Effector memory CD8-positive, alpha-beta T cell (primary cell): ENCODE measurements around the gene VTI1A.
A peak's percentile ranks its signal among the peaks of the same experiment; 100 is the strongest.
"Not testable (repeated sequence)": the region's sequence is repeated elsewhere in the genome, so short reads cannot be mapped to it uniquely, and the experiment has no call there.

Experiments
- ATAC-seq: fragments of 150-1000 bp; cut with Tn5 transposase; replicated peaks from 2 replicates; pipeline ENCODE4 v1.10.0; 2021; ENCODE audit warnings: mild to moderate bottlenecking, moderate library complexity
- DNase-seq, 3 experiments: peaks; one replicate each; pipeline ENCODE4 v3.0.0; 2021
- H3K27ac Mint-ChIP-seq, 2 donors: one replicate each; pipeline ENCODE4 v1.8.0; 2022; ENCODE audit warnings: mild to moderate bottlenecking in 2 of 2, mixed read lengths in 2 of 2, moderate library complexity in 2 of 2
- H3K27me3 Mint-ChIP-seq, 2 donors: one replicate each; pipeline ENCODE4 v1.8.0; 2022; ENCODE audit warnings: mixed read lengths in 2 of 2
- H3K36me3 Mint-ChIP-seq: one replicate; pipeline ENCODE4 v1.8.0; 2022; ENCODE audit warnings: mild to moderate bottlenecking, moderate library complexity, mixed read lengths; ENCODE audit not compliant: insufficient read depth
- H3K4me1 Mint-ChIP-seq, 2 donors: one replicate each; pipeline ENCODE4 v1.8.0; 2022; ENCODE audit warnings: low read depth in 2 of 2, mixed read lengths in 2 of 2
- H3K4me3 Mint-ChIP-seq, 2 donors: one replicate each; pipeline ENCODE4 v1.8.0; 2022; ENCODE audit warnings: mild to moderate bottlenecking in 2 of 2, mixed read lengths in 2 of 2, moderate library complexity in 2 of 2
- H3K9me3 Mint-ChIP-seq, 2 donors: one replicate each; pipeline ENCODE4 v1.8.0; 2022; ENCODE audit warnings: mixed read lengths in 2 of 2
- total RNA-seq, 9 experiments: gene quantifications; one replicate each; lab custom pipeline; 2026; lab: John Stamatoyannopoulos, UW

VTI1A gene
- 64.1 to 98.0 (median 69.2) reads per million in 9 experiments for total RNA-seq

DNA sequence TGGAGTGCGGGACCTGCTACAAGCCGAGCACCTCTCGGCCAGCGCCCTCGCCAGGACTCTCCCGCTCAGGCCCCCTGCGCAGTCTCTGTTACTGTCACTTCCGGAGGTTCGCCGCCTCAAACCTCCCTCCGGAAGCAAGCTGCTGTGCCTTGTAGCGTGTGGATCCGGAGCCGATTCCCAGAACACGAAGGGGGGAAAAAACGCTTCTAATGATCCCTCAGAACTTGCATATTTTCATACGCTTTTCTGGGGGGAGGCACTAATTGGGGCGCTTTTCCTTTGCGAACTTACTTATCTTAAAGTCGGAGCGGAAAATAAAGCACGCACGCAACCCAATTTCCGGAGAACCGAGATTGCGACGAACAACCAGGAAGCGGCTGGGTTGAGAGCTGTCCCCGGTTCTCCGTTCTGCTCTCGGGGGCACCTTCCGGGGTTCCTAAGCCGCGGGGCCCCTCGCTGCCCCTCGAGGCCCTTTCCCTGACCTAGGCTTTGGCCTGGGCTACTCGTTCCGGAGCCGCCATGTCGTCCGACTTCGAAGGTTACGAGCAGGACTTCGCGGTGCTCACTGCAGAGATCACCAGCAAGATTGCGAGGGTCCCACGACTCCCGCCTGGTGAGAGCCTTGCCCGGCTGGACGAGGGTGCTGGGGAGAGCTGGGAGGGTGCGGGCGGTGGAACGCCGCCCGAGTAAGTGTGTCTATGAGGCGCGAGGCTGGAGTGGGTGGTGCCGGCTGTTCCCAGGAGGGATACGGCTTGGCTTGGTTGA lies at the start of gene VTI1A, which contains the start of gene ZDHHC6:
Gene VTI1A, plus strand, starts transcription at position 361 of the 765 bp plus-strand sequence. Its CDS starts 159 bp downstream, at position 520.
Gene ZDHHC6, minus strand, starts transcription at position 60 of the 765 bp plus-strand sequence. CDS start 1,478 bp downstream, outside the sequence.
- Mint-ChIP-seq H3K9me3 (no peaks in the 10 kb centered on the region), H3K4me3 (peak within 1 kb of the TSS; percentile 91 to 94), H3K27me3 (no peaks in the 10 kb centered on the region), H3K27ac (peak within 1 kb of the TSS; percentile 96 to 97), H3K4me1 (peaks cover 34 to 58% of the 10 kb centered on the region in 2 donors), H3K36me3 (peaks cover 44% of the 10 kb centered on the region)
- ATAC-seq (peak; percentile 88), DNase-seq (peak; percentile 79 to 85 (median 80))

DNA sequence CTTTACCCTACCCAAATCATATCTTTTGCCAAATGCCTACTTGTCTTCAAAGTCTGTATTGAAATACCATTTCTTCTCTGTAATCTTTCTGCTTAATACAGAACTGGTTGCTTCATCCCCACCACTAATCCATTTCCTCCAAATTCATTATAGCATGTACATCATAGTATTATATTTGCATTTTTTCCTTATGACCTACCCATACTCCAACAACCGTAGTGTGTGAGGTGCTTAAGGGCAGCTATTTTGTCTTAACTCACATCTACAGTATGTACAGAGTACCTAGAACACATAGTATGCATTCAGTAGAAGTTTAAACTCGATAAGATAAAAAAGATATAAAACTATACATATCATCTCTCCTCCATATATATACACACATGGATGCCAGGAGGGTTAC lies 49.4 kb upstream of the VTI1A start:
- peaks cover 10 to 16% of the 10 kb centered on the region in 2 donors for H3K4me1 Mint-ChIP-seq
- no peak overlapping the region for H3K27ac Mint-ChIP-seq
- no peaks in the 10 kb centered on the region for H3K27me3 Mint-ChIP-seq
- H3K4me3 Mint-ChIP-seq = no peak overlapping the region
- DNase-seq = no peak
- H3K9me3 Mint-ChIP-seq = no peaks in the 10 kb centered on the region
- H3K36me3 Mint-ChIP-seq = peaks cover 42% of the 10 kb centered on the region
- no peak for ATAC-seq

DNA sequence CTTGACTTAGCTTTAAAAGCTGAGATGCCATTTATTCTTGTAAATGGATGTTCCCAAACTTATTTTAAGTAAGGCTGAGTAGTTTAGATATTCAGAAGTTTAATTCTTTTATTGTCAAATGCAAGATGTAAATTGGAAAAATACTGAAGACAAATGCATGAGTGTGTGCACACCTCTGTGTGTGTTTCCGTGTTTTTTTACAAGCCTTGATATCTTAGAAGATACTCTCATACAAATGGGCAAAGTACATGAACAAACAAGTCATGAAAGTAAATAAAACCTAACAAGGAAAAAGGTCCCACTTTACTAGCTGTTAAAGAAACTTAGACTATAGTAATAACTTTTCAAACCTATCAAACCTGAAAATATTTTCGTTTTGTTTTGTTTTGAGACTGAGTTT lies 44.1 kb upstream of the VTI1A start:
- Mint-ChIP-seq H3K4me3 (no peak overlapping the region), H3K36me3 (peaks cover 74% of the 10 kb centered on the region), H3K27me3 (no peaks in the 10 kb centered on the region), H3K4me1 (no peaks in the 10 kb centered on the region), H3K27ac (peak overlapping the region in 1 of 2 donors; percentile 80), H3K9me3 (no peaks in the 10 kb centered on the region)
- DNase-seq (no peak), ATAC-seq (no peak)

DNA sequence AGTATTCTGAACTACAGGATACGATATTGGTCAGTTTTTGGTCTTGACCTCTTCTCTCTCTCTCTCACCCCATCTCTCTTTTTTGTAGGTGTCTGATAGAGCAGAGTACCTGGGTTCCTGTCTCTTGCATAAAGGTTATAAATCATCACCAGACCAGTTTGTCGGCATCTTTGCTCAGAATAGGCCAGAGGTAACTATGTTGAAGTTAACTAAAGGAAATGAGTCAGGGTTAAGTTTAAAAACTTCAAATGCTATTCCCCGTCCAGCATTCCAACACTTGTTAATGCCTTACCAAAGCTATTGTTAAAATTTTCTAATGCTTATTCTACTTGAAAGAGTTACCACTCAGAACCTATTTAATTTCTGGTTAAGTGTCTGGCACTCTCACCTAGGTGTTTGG lies 42.4 kb upstream of the VTI1A start:
- H3K4me3 Mint-ChIP-seq = no peak overlapping the region
- no peaks in the 10 kb centered on the region for H3K9me3 Mint-ChIP-seq
- peak overlapping the region in 1 of 2 donors; percentile 44 for H3K27ac Mint-ChIP-seq
- no peaks in the 10 kb centered on the region for H3K4me1 Mint-ChIP-seq
- H3K36me3 Mint-ChIP-seq = peaks cover 75% of the 10 kb centered on the region
- ATAC-seq (no peak), DNase-seq (no peak)
- H3K27me3 Mint-ChIP-seq = no peaks in the 10 kb centered on the region

DNA sequence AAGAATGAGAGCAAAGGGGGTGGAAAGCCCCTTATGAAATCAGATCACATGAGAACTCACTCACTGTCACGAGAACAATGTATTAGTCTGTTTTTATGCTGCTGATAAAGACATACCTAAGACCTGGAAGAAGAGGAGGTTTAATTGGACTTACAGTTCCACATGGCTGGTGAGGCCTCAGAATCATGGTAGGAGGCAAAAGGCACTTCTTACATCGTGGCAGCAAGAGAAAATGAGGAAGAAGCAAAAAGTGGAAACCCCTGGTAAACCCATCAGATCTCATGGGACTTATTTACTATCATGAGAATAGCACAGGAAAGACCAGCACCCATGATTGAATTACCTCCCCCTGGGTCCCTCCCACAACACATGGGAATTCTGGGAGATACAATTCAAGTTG lies 40.2 kb upstream of the VTI1A start:
- H3K4me3 Mint-ChIP-seq, DNase-seq, H3K9me3 Mint-ChIP-seq, H3K4me1 Mint-ChIP-seq, H3K27me3 Mint-ChIP-seq, ATAC-seq: not testable (repeated sequence)
- H3K27ac Mint-ChIP-seq = peak overlapping the region; percentile 7 to 81
- peaks cover 66% of the 10 kb centered on the region for H3K36me3 Mint-ChIP-seq

DNA sequence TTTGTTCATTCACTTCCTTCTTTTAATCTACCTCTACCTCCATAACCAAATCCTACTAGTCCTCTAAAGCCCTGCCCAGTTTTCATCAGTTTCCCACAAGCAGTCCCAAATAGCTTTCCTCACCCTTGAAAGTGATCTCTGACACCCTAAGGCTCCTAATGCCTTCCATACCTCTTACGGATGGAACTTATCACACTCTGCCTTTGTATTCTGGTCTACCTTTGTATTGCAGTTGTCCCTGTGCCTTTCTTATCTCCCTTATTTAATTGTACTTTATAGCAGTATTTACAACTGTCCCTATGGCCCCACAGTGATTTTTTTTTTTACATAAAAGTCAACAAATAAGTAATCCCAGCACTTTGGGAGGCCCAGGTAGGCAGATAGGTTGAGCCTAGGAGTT lies 39.3 kb upstream of the VTI1A start:
- DNase-seq = no peak
- H3K27me3 Mint-ChIP-seq = no peaks in the 10 kb centered on the region
- ATAC-seq = no peak
- no peak overlapping the region for H3K4me3 Mint-ChIP-seq
- peaks cover 66% of the 10 kb centered on the region for H3K36me3 Mint-ChIP-seq
- no peaks in the 10 kb centered on the region for H3K4me1 Mint-ChIP-seq
- no peak overlapping the region for H3K27ac Mint-ChIP-seq
- no peaks in the 10 kb centered on the region for H3K9me3 Mint-ChIP-seq

DNA sequence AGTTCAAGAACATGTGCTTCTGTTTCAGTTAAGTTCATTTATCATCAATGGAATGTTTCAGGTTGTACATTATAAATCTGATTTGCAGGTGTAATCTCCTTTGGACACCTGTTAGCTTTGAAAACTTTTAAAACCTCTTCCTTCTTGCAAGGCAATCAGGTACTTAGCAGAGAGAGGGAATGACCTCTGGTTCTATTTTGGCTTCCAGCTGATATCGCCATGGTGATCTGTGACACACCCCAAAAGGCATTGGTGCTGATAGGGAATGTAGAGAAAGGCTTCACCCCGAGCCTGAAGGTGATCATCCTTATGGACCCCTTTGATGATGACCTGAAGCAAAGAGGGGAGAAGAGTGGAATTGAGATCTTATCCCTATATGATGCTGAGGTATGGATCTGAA lies 37.7 kb upstream of the VTI1A start:
- Mint-ChIP-seq H3K27me3 (no peaks in the 10 kb centered on the region), H3K4me3 (no peak overlapping the region), H3K9me3 (no peaks in the 10 kb centered on the region), H3K36me3 (peaks cover 65% of the 10 kb centered on the region), H3K4me1 (no peaks in the 10 kb centered on the region), H3K27ac (peak overlapping the region in 1 of 2 donors; percentile 18)
- no peak for DNase-seq
- no peak for ATAC-seq

DNA sequence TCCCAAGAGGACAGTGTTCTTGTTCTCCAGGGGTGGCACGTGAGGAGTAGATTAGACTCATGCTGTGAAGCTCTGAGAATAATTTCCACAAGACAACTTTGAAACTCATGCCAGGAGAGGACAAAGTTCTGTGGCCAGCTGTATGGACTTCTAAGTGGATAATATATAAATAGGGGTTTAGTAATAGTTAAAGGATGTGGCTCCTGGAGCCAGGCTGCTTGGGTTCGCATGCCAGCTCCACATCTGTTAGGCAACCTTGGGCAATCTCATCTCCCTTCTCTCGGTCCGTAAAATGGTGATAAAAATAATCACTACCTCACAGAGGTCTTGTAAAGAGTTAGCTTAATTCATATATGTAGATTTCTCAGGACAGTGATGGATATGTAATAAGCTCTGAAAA lies 37.3 kb upstream of the VTI1A start:
- ATAC-seq = no peak
- H3K27ac Mint-ChIP-seq = peak overlapping the region; percentile 5 to 18
- DNase-seq = no peak
- no peaks in the 10 kb centered on the region for H3K4me1 Mint-ChIP-seq
- H3K27me3 Mint-ChIP-seq = no peaks in the 10 kb centered on the region
- no peaks in the 10 kb centered on the region for H3K9me3 Mint-ChIP-seq
- H3K4me3 Mint-ChIP-seq = no peak overlapping the region
- H3K36me3 Mint-ChIP-seq = peaks cover 65% of the 10 kb centered on the region

DNA sequence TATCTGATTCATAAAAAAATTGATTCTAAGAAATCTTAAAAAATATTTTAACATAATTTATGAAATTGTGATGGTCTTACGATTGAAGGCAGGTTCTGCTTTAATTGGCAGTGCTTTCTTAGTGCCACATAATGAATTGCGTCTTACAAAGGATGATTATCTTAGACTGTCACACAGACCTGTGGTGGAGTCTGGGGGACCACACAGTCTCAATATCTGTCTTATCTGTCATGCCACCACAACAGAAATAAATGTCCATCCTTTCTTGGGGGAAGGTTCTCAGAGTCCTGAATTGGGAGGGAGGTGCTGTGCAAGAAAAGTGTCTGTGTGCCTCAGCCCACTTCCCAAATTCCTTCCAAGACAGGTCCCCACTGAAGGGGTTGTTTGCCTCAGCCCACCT lies 34.3 kb upstream of the VTI1A start:
- peaks cover 0 to 6% of the 10 kb centered on the region in 2 donors for H3K4me1 Mint-ChIP-seq
- H3K4me3 Mint-ChIP-seq = no peak overlapping the region
- peaks cover 77% of the 10 kb centered on the region for H3K36me3 Mint-ChIP-seq
- no peaks in the 10 kb centered on the region for H3K9me3 Mint-ChIP-seq
- DNase-seq (no peak), ATAC-seq (no peak)
- no peaks in the 10 kb centered on the region for H3K27me3 Mint-ChIP-seq
- no peak overlapping the region for H3K27ac Mint-ChIP-seq

DNA sequence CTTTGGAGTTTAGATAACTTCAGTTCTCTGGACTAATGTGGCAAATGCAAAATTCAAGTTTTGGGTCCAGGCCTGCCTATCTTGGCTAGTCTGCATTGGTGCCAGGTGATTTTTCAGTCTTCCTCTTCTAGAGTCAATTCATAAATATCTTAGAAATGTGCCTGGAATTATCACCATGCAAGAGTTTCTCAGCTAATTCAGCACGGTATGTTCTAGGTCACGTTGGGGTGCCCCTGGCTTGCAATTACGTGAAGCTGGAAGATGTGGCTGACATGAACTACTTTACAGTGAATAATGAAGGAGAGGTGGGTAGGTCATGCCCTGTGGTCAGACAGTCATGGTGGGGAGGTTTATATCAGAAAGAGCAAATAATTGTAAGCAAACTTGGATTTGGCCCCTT lies 25.3 kb upstream of the VTI1A start:
- Mint-ChIP-seq H3K4me1 (peaks cover 0 to 7% of the 10 kb centered on the region in 2 donors), H3K27ac (peak overlapping the region; percentile 65 to 88), H3K4me3 (no peak overlapping the region), H3K27me3 (no peaks in the 10 kb centered on the region), H3K36me3 (peaks cover 80% of the 10 kb centered on the region), H3K9me3 (no peaks in the 10 kb centered on the region)
- ATAC-seq (no peak), DNase-seq (no peak)

DNA sequence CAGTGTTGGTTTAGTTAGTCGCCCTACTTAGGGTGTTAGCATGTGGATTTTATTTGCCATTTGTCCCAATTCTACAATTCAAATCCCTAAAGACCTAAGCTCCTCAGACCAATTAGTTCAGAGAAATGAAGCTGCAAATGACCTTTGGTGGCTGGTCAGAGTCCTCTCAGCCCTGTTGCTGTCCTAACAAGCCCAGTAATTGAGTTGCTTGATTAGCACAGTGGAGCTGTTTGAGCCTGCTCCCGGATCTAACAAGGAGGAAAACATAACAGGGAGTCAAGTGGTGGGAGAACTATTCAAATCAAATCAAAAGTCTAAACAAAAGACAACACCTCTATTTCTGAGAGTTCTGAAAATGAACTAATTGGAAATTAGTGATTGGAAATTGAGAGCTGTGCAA lies 22.4 kb upstream of the VTI1A start:
- Mint-ChIP-seq H3K4me3 (no peak overlapping the region), H3K27me3 (no peaks in the 10 kb centered on the region), H3K27ac (no peak overlapping the region), H3K9me3 (no peaks in the 10 kb centered on the region), H3K36me3 (peaks cover 73% of the 10 kb centered on the region), H3K4me1 (peaks cover 0 to 13% of the 10 kb centered on the region in 2 donors)
- ATAC-seq = no peak
- DNase-seq = no peak

DNA sequence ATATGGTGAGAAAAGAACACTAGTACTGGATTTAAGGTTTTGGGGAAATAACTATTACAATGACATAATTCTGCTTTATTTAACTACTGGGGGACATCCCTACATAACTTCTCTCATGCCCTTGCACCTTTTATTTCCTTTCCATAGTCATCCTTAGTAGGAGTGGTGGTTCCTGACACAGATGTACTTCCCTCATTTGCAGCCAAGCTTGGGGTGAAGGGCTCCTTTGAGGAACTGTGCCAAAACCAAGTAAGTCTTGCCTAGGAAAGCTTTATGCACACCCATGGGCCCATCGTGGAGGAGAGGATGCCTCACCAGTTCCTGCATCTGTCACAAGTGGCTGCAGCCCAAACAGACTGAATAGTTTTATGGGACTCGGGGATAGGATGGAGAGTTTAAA lies 20.9 kb upstream of the VTI1A start:
- no peak for DNase-seq
- Mint-ChIP-seq H3K27ac (no peak overlapping the region), H3K4me3 (no peak overlapping the region), H3K4me1 (peaks cover 0 to 9% of the 10 kb centered on the region in 2 donors), H3K27me3 (no peaks in the 10 kb centered on the region), H3K9me3 (no peaks in the 10 kb centered on the region), H3K36me3 (peaks cover 74% of the 10 kb centered on the region)
- ATAC-seq = no peak

DNA sequence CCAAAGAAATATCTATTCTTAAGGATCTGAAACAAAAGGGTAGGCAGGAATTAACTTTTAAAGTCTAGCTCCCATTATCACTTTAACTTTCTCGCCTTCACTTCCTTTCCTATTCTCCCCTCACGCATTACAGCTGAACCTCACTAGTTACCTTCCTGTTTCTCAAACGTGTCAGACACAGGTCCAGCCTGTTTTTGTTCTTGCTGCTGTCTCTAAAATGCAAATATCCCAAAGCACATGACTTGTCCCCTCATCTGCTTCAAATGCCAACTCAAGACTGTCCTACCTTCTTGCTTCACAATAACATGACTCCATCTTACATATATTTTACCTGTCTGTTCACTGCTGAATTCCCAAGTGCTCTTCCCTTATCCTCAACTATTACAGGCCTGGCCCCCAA lies 17.9 kb upstream of the VTI1A start:
- DNase-seq = no peak
- Mint-ChIP-seq H3K4me1 (peaks cover 0 to 5% of the 10 kb centered on the region in 2 donors), H3K27me3 (no peaks in the 10 kb centered on the region), H3K4me3 (no peak overlapping the region), H3K36me3 (peaks cover 82% of the 10 kb centered on the region), H3K27ac (peak overlapping the region in 1 of 2 donors; percentile 33), H3K9me3 (no peaks in the 10 kb centered on the region)
- peak; percentile 29 for ATAC-seq

DNA sequence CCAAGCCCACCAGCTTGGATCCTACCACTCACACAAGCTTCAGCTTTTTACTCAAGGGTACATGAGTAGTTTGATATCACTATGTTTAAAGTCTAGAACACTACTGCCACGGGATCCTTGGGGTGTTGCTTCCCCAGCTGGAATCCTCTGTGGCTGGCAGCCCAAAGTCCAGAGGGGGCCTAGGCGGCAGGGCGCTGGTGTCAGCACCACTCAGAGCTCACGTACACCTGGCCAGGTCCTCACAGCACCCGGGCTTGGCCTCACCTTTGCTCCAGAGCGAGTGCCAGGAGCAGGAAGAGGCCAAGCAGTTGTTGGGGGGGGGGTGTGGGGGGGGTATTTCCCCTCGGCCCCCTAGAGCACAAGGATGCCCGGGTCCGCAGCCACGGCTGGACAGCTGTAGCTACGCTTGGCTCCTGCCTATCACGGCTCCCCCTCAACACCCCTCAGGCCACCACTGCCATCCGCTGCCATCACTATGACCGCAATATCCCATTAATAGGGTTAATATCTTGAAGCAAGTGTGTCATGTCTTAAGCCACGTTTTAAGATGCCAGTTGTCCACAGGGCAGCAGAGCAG lies 17.3 kb upstream of the VTI1A start:
- ATAC-seq = no peak
- Mint-ChIP-seq H3K4me3 (no peak overlapping the region), H3K36me3 (peaks cover 77% of the 10 kb centered on the region), H3K4me1 (peaks cover 1 to 9% of the 10 kb centered on the region in 2 donors), H3K9me3 (no peaks in the 10 kb centered on the region), H3K27ac (peak overlapping the region; percentile 21 to 33), H3K27me3 (no peaks in the 10 kb centered on the region)
- no peak for DNase-seq
